ENCODE data around the gene LBP.

GRCh38 chr20:38395165-38395564 is 48.9 kb downstream of the LBP start:
- TF ChIP-seq CTCF (IDR thresholded peaks at IDR 0.05; ENCODE audit: low read length) (no peak), EZH2phosphoT487 (IDR thresholded peaks at IDR 0.05; ENCODE audit: low read length) (no peak)

Data from MM.1S (cell line).